Thyroid gland (tissue), 4 donors: ENCODE measurements around the gene SPSB4. TPM values are rescaled to one million over a fixed set of nuclear protein-coding genes. Genes with fewer than 3 reads are reported as not detected.

Experiments used
- DNase-seq, 2 donors: peaks; one replicate each; pipeline ENCODE4 v3.0.0-alpha.2; 2019
- H3K27ac ChIP-seq, 3 donors: fragments of 200-600 bp; sonication (generic); 1 replicate in 2 of 3; 2 replicates in 1 of 3; pipeline ENCODE4 v1.5.1; 2016 to 2019; ENCODE audit warnings: mild to moderate bottlenecking in 1 of 3, moderate library complexity in 1 of 3
- H3K27me3 ChIP-seq: fragments of 200-600 bp; sonication (generic); one replicate; pipeline ENCODE4 v1.5.1; 2019
- H3K36me3 ChIP-seq, 2 donors: fragments of 200-600 bp; sonication (generic); one replicate each; pipeline ENCODE4 v1.5.1; 2016 to 2019
- H3K4me1 ChIP-seq, 2 donors: fragments of 200-600 bp; sonication (generic); one replicate each; pipeline ENCODE4 v1.5.1; 2017 to 2019
- H3K4me3 ChIP-seq, 3 donors: fragments of 200-600 bp; sonication (generic); replicated peaks in 1 of 3; 1 replicate in 2 of 3; 2 replicates in 1 of 3; pipeline ENCODE4 v1.5.1; 2016; ENCODE audit warnings: mild to moderate bottlenecking in 1 of 3
- H3K9me3 ChIP-seq: fragments of 200-600 bp; sonication (generic); one replicate; pipeline ENCODE4 v1.5.1; 2017
- POLR2A ChIP-seq, 2 donors: fragments of 450-650 bp; IDR thresholded peaks; one replicate each; pipeline ENCODE4 v1.6.1; 2017; ENCODE audit warnings: antibody characterized with exemption in 2 of 2, mild to moderate bottlenecking in 2 of 2, moderate library complexity in 1 of 2
- WGBS, 2 donors: methylation state at CpG; one replicate each; pipeline ENCODE4 v1.1.5; 2017; 5-methylcytosine and 5-hydroxymethylcytosine counted together
- intact Hi-C: fragments of 100-400 bp; cut with DNase I; formaldehyde crosslinking; loops from one replicate; pipeline ENCODE4 v1.15.1; 2023
- total RNA-seq, 4 donors: library from RNA; depleted of rRNA; stranded (reverse); fragments of >200 nt; gene quantifications; one replicate each; pipeline ENCODE4 v1.2.3, GENCODE V29; 2016
- TF ChIP-seq, protein P1 (sequence below), 6 experiments: fragments of 200-600 bp in 3 of 6; fragments of 450-650 bp in 3 of 6; sonication (generic) in 3 of 6; IDR thresholded peaks; one replicate each; pipeline ENCODE4 v1.5.1; 2016 to 2019; ENCODE audit warnings: antibody characterized with exemption in 6 of 6, mild to moderate bottlenecking in 2 of 6, inconsistent platforms in 1 of 6, moderate library complexity in 1 of 6

The SPSB4 gene
- total RNA-seq, 4 donors from 2014 or later = 1.2 TPM; not detected in 3

DNA sequence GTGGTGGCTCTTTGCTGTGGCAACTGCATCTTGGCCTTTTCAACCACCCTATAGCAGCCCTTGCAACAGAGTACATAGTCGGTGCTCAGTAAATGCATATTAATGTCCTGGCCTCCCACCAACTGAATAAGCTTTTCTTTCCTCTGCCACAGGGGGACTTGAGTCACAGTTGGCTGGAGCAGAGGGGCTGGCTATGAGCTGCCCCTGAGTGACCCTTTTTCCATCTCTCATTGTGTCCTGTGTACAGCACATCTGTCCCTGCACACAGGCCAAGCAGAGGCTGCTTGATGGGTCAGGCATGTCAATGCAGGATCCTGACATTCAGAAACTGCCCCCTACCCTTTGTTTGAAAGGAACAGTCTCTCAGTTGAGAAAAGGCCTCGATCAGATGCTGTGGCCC is 22.4 kb downstream of the SPSB4 start:
- intact Hi-C loops = no loop called here
- DNase-seq = no peak
- Histone ChIP-seq H3K36me3 (no peaks in the 10 kb centered on the region), H3K27ac (no peak overlapping the region), H3K4me3 (no peak overlapping the region), H3K27me3 (no peaks in the 10 kb centered on the region), H3K9me3 (no peaks in the 10 kb centered on the region), H3K4me1 (no peaks in the 10 kb centered on the region)
- 69 to 85% methylated on average over 2 of the region's 2 CpGs for WGBS, 2 donors
- no peak for TF ChIP-seq POLR2A (IDR thresholded peaks at IDR 0.05)
- TF ChIP-seq, protein P1, sequence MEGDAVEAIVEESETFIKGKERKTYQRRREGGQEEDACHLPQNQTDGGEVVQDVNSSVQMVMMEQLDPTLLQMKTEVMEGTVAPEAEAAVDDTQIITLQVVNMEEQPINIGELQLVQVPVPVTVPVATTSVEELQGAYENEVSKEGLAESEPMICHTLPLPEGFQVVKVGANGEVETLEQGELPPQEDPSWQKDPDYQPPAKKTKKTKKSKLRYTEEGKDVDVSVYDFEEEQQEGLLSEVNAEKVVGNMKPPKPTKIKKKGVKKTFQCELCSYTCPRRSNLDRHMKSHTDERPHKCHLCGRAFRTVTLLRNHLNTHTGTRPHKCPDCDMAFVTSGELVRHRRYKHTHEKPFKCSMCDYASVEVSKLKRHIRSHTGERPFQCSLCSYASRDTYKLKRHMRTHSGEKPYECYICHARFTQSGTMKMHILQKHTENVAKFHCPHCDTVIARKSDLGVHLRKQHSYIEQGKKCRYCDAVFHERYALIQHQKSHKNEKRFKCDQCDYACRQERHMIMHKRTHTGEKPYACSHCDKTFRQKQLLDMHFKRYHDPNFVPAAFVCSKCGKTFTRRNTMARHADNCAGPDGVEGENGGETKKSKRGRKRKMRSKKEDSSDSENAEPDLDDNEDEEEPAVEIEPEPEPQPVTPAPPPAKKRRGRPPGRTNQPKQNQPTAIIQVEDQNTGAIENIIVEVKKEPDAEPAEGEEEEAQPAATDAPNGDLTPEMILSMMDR (IDR thresholded peaks at IDR 0.05) = no peak

DNA sequence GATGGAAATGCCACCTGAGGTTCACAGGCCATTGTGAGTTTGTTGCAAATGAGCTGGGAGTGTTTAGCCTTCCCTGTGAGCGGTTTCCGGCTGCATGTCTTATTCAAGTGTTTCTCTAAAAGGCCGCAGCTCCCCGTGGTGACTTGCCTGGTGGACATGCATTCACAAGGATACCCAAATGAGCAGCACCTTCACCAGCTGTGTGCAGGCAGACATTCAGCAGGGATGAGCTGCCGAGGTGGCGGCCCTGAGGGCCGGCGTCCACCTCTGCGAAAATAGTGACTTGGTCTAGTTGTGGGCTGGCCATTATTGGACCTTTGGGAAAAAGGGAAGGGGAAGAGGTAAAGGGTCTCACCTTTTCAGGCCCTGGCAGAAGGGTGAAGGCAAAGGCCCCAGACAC is 23.4 kb downstream of the SPSB4 start:
- Histone ChIP-seq H3K9me3 (no peaks in the 10 kb centered on the region), H3K27me3 (no peaks in the 10 kb centered on the region), H3K4me1 (no peaks in the 10 kb centered on the region), H3K36me3 (no peaks in the 10 kb centered on the region), H3K4me3 (no peak overlapping the region), H3K27ac (no peak overlapping the region)
- intact Hi-C loops = no loop called here
- DNase-seq = no peak
- 82 to 87% methylated on average over 9 of the region's 9 CpGs for WGBS, 2 donors
- no peak for TF ChIP-seq POLR2A (IDR thresholded peaks at IDR 0.05)
- TF ChIP-seq, protein P1 (IDR thresholded peaks at IDR 0.05) = no peak

DNA sequence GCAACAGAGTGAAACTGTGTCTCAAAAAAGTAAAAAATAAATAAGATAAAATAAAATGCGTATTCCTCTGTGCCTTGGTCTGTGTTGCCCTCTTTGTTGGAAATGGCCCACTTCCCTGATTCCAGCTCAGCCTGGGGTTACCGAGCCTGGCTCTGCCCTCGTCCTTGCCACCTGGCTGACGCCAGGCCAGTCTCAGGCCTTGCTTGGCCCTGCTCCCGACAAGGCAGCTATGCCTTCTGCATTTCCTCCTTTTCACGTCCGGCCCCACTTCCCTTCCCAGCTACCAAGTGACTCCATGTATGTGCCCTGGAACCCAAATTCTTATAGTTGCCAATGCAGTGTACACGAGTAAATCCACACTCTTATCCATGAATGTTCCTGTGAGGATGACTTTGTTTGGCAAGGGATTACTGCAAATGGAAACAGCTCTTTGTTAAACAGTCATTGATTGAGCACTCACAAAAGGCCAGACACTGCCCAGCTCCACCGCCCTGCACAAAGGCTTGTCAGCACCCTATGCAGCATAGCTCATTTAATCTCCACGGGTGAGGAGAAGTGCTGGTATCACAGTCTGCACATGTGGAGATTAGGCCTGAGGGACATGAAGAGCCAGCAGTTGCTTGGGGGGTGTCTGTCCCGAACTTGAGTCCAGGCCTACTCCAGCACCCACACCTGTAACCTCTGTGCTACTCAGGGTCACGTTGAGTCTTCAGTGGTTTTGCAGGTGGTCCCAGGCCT is 25.1 kb downstream of the SPSB4 start:
- H3K27ac ChIP-seq = no peak overlapping the region
- H3K4me3 ChIP-seq = no peak overlapping the region
- intact Hi-C loops = no loop called here
- no peak for DNase-seq
- H3K4me1 ChIP-seq = no peaks in the 10 kb centered on the region
- TF ChIP-seq, protein P1 (IDR thresholded peaks at IDR 0.05) = no peak
- TF ChIP-seq POLR2A (IDR thresholded peaks at IDR 0.05) = no peak
- H3K36me3 ChIP-seq = no peaks in the 10 kb centered on the region
- whole genome bisulfite sequencing, 2 donors = 69 to 79% methylated on average over 12 of the region's 12 CpGs
- H3K9me3 ChIP-seq = no peaks in the 10 kb centered on the region
- H3K27me3 ChIP-seq = no peaks in the 10 kb centered on the region

DNA sequence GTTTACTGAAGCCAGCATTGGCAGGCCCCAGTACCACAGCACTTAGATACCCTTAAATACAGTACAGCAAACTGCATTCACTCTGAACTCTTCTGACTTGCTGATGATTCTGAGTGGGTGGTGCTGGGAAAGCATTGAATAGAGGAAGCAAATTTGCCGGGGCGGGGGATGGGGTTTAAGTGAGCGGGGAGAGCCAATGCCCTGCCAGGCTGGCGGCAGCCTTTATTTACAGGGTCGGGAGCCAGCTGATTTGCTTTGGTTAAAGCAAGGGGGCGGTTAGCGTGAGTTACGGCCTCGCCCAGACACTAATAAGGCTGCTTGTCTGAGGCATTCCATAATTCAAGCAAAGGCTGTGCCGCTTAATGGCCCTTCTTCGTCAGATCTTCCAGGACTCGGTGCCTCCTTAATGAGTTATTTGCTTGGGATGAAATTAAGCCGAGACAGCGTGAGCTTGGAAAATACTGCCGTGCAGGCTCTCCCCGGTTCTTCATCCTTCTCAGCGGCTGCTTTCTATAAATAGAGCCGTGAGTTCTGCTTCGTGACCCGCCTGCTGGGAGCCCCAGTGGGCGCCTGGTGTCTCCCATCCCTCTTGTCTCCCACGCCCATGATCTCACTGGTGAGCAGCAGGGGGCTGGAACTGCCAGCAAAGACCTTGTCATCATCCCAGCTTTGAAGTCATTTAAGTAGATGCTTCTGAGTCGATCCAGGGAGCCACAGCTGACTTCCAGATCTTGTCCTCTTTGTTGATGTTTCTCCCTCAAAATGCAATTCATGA is 25.8 kb downstream of the SPSB4 start:
- TF ChIP-seq, protein P1 (IDR thresholded peaks at IDR 0.05) = no peak
- TF ChIP-seq POLR2A (IDR thresholded peaks at IDR 0.05) = no peak
- DNase-seq = no peak
- no peak overlapping the region for H3K4me3 ChIP-seq
- intact Hi-C loops = no loop called here
- no peak overlapping the region for H3K27ac ChIP-seq
- no peaks in the 10 kb centered on the region for H3K4me1 ChIP-seq
- 57 to 69% methylated on average over 23 of the region's 23 CpGs for WGBS, 2 donors
- no peaks in the 10 kb centered on the region for H3K36me3 ChIP-seq
- no peaks in the 10 kb centered on the region for H3K9me3 ChIP-seq
- no peaks in the 10 kb centered on the region for H3K27me3 ChIP-seq

DNA sequence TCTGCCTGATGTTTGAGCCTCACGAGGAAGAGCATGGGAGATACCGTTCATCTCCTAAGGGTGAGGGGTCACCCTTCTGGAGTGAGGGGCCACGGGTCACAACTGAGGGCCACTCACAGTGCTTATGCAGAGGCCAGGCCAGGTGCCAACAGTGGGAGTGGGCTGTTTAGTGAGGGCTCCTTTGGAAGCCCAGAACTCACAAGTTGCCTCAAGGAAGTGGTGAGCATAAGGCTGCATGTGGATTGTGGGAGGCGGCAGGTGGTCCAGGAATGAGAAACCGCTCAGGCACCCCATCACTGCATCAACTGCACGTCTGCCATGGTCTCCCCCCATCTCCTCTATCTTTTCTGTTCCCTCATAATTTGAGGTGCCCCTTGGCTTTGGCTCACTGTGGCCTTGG is 26.5 kb downstream of the SPSB4 start:
- intact Hi-C loops = no loop called here
- Histone ChIP-seq H3K4me1 (no peaks in the 10 kb centered on the region), H3K4me3 (no peak overlapping the region), H3K27me3 (no peaks in the 10 kb centered on the region), H3K36me3 (no peaks in the 10 kb centered on the region), H3K9me3 (no peaks in the 10 kb centered on the region), H3K27ac (no peak overlapping the region)
- TF ChIP-seq POLR2A (IDR thresholded peaks at IDR 0.05) = no peak
- TF ChIP-seq, protein P1 (IDR thresholded peaks at IDR 0.05) = no peak
- no peak for DNase-seq
- WGBS, 2 donors = 90 to 94% methylated on average over 3 to 6 of the region's 6 CpGs
